Uterus (tissue), 4 donors: ENCODE results near the gene CXCR1. TPM values are rescaled to one million over a fixed set of nuclear protein-coding genes. Genes with fewer than 3 reads are reported as not detected.
A peak's percentile ranks its signal among the peaks of the same experiment; 100 is the strongest.
"Not testable (repeated sequence)": the region's sequence is repeated elsewhere in the genome, so short reads cannot be mapped to it uniquely, and the experiment has no call there.

Experiments
- DNase-seq, 2 donors: peaks; one replicate each; pipeline ENCODE4 v3.0.0-alpha.2; 2019 to 2020
- H3K27ac ChIP-seq, 2 donors: fragments of 200-600 bp; sonication (generic); 1 replicate in 1 of 2; 2 replicates in 1 of 2; pipeline ENCODE4 v1.5.1; 2016 to 2018
- H3K27me3 ChIP-seq, 2 donors: fragments of 200-600 bp; sonication (generic); one replicate each; pipeline ENCODE4 v1.5.1; 2018 to 2019; ENCODE audit warnings: control low read depth in 1 of 2
- H3K36me3 ChIP-seq, 2 donors: fragments of 200-600 bp; sonication (generic); one replicate each; pipeline ENCODE4 v1.5.1; 2019; ENCODE audit warnings: control low read depth in 1 of 2
- H3K4me1 ChIP-seq, 2 donors: fragments of 200-600 bp; sonication (generic); one replicate each; pipeline ENCODE4 v1.5.1; 2018 to 2019; ENCODE audit warnings: control low read depth in 1 of 2
- H3K4me3 ChIP-seq, 2 donors: fragments of 200-600 bp; sonication (generic); 1 replicate in 1 of 2; 2 replicates in 1 of 2; pipeline ENCODE4 v1.5.1; 2018 to 2019; ENCODE audit warnings: mild to moderate bottlenecking in 1 of 2
- H3K9me3 ChIP-seq, 2 donors: fragments of 200-600 bp; sonication (generic); one replicate each; pipeline ENCODE4 v1.5.1; 2019; ENCODE audit warnings: control low read depth in 1 of 2
- POLR2A ChIP-seq, 2 donors: fragments of 450-650 bp; IDR thresholded peaks; one replicate each; pipeline ENCODE4 v1.6.1; 2016; ENCODE audit warnings: antibody characterized with exemption in 2 of 2, mild to moderate bottlenecking in 1 of 2, moderate library complexity in 1 of 2
- intact Hi-C: fragments of 100-400 bp; cut with DNase I; formaldehyde crosslinking; loops from one replicate; pipeline ENCODE4 v1.15.1; 2023; ENCODE audit warnings: low total_unique reads
- total RNA-seq, 4 donors: library from RNA; depleted of rRNA in 3 of 4; stranded (reverse); fragments of >200 nt in 3 of 4; gene quantifications; one replicate each; pipeline versions ENCODE4 v1.1.0 to v1.2.4, GENCODE V29; 2014 to 2023
- TF ChIP-seq, protein P1 (sequence below), 4 experiments: fragments of 200-600 bp in 2 of 4; fragments of 450-650 bp in 2 of 4; sonication (generic) in 2 of 4; IDR thresholded peaks; one replicate each; pipeline ENCODE4 v1.5.1; 2016 to 2019; ENCODE audit warnings: antibody characterized with exemption in 4 of 4, mild to moderate bottlenecking in 2 of 4, moderate library complexity in 1 of 4
- donor health status: DM: yes; HTN: yes; CAD: no.

Gene CXCR1
- total RNA-seq, 4 donors from 2014 or later = 0.18 TPM; not detected in 3

DNA sequence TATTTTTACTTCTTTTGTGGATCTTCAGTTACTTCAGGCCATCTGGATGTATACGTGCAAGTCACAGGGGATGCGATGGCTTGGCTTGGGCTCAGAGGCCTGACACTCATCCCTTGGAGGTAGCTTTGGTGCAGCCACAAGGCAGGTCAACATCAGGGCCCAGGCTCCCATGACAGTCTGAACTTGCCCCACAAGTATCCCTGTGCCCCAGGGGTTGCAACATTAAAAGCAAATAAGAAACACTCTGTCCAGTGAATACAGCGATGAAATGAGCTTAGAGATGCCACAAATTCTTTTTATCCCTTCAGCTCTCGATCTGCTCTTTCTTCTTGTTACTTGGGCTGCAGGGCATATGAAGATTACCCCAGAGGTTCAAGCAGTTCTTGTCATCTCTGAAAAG, 13.0 kb upstream of the CXCR1 start:
- H3K27me3 ChIP-seq = no peaks in the 10 kb centered on the region
- TF ChIP-seq, protein P1, sequence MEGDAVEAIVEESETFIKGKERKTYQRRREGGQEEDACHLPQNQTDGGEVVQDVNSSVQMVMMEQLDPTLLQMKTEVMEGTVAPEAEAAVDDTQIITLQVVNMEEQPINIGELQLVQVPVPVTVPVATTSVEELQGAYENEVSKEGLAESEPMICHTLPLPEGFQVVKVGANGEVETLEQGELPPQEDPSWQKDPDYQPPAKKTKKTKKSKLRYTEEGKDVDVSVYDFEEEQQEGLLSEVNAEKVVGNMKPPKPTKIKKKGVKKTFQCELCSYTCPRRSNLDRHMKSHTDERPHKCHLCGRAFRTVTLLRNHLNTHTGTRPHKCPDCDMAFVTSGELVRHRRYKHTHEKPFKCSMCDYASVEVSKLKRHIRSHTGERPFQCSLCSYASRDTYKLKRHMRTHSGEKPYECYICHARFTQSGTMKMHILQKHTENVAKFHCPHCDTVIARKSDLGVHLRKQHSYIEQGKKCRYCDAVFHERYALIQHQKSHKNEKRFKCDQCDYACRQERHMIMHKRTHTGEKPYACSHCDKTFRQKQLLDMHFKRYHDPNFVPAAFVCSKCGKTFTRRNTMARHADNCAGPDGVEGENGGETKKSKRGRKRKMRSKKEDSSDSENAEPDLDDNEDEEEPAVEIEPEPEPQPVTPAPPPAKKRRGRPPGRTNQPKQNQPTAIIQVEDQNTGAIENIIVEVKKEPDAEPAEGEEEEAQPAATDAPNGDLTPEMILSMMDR (IDR thresholded peaks at IDR 0.05) = no peak
- no peak for TF ChIP-seq POLR2A (IDR thresholded peaks at IDR 0.05)
- no peaks in the 10 kb centered on the region for H3K9me3 ChIP-seq
- intact Hi-C loops = no loop called here
- no peaks in the 10 kb centered on the region for H3K4me1 ChIP-seq
- DNase-seq = no peak
- no peak overlapping the region for H3K4me3 ChIP-seq
- H3K36me3 ChIP-seq = no peaks in the 10 kb centered on the region
- H3K27ac ChIP-seq = no peak overlapping the region

DNA sequence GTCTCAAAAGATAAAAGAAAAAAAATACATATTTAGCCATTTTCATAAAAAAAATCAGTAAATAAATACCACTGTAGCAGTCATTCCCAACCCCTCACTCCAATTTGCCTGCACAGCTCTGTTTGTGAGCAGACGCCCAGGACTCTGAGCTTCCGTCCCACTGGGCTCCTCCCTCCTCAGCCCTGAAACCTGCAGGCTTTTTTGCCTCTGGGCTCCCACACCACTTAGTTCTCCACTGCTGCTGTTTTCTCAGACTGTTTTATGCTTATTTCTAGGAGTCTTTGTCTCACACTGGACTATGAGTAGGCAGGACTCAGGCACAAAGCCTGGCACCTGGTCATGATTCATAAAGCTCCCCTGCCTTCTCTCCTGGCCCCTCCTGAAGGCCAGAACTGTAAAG, 6.1 kb upstream of the CXCR1 start:
- H3K9me3 ChIP-seq = no peaks in the 10 kb centered on the region
- no peak overlapping the region for H3K4me3 ChIP-seq
- intact Hi-C loops = no loop called here
- no peaks in the 10 kb centered on the region for H3K36me3 ChIP-seq
- no peak for DNase-seq
- TF ChIP-seq, protein P1 (IDR thresholded peaks at IDR 0.05) = no peak
- TF ChIP-seq POLR2A (IDR thresholded peaks at IDR 0.05) = no peak
- no peaks in the 10 kb centered on the region for H3K4me1 ChIP-seq
- no peaks in the 10 kb centered on the region for H3K27me3 ChIP-seq
- no peak overlapping the region for H3K27ac ChIP-seq

DNA sequence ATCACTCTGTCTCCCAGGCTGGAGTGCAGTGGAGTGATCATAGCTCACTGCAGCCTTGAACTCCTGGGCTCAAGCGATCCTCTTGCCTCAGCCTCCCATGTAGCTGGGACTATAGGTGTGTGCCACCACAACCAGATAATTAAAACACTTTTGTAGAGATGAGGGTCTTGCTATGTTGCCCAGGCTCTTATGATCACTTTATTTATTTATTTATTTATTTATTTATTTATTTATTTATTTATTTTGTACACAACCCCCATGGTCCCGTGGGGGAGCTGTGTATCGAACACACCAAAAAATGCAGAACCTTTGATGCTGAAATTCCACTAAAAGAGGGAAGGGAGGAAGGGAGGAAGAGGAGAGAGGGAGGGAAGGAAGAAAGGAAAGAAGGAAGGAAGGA, 5.0 kb upstream of the CXCR1 start:
- H3K27ac ChIP-seq, H3K4me1 ChIP-seq, H3K27me3 ChIP-seq, H3K9me3 ChIP-seq, H3K4me3 ChIP-seq, H3K36me3 ChIP-seq, DNase-seq, intact Hi-C loops: not testable (repeated sequence)

DNA sequence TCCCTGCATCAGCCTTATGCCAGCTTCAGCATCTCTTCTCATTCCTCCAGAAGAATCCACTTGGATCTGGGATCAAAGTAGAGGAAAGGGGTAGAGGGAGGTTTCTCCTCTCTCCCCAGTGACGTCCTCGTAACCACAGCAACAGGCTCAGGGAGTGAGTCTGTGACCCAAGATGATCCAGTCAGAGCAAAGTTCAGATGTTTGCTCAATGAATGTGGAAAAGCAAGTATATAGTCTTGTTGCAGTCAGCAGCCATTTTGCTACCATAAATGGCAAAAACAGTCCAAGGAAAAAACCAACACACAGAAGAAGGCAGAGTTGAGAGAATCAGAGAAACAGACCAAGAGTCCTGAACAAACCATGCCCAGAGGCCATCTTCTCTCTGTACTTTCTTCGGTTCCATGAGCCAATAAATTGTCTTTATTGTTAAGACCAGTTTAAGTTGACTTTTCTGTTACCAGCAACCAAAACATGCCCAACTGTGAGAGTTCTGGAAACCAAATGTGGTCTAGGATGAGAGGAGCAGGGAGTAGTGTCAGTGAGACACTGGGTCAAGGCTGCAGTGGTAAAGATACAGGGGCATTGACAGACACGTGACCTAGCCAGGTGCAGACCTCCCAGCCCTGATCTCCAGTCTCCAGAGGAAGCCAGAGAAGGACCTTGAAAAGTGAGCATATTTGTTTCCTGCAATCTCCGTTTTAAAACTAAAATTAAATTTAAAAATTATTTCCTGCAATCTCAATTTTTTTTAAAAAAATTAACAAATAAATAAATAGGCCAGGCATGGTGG, 3.2 kb upstream of the CXCR1 start:
- no peaks in the 10 kb centered on the region for H3K27me3 ChIP-seq
- no peaks in the 10 kb centered on the region for H3K4me1 ChIP-seq
- H3K36me3 ChIP-seq = no peaks in the 10 kb centered on the region
- H3K27ac ChIP-seq = no peak overlapping the region
- TF ChIP-seq, protein P1 (IDR thresholded peaks at IDR 0.05) = no peak
- no peak for TF ChIP-seq POLR2A (IDR thresholded peaks at IDR 0.05)
- H3K9me3 ChIP-seq = no peaks in the 10 kb centered on the region
- intact Hi-C loops = no loop called here
- no peak overlapping the region for H3K4me3 ChIP-seq
- no peak for DNase-seq

DNA sequence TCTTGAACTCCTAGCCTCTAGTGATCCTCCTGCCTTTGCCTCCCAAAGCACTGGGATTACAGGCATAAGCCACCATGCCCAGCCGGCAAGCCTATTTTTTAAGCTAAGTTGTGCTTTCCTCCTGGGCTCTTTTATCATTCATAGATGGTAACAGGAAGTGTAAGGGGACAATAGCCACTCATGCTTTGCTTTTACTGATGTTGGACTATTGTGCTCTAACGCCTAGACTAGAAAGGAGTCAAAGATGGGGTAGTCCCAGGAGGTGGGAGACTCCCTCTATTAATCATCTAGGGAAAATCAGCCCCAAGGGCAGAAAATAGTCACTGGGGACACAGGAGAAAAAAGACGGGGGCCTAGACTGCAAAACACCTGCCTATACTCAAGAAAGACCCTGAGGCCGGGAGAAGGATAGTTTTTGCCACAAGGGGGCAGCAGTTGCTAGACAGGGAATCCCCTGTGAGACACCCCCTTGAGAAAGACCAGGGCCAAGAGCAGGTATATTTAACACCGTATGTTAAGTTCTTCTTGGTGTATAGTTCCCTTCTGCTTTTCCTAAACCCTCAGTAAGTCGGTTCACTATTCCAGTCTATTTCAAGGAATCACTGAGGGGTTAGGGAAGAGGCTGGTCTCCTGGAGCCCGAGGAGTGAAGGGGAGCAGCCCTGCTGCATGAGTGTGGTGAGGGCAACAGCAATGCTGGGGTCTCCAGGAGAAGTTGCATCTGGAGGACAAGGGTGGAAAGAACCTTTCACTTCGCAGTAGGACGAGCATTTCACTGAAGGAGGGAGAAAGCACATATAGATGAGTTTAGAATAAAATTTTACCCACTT, 2.1 kb upstream of the CXCR1 start:
- H3K4me3 ChIP-seq = no peak overlapping the region
- no peak for TF ChIP-seq POLR2A (IDR thresholded peaks at IDR 0.05)
- TF ChIP-seq, protein P1 (IDR thresholded peaks at IDR 0.05) = peak; percentile 41 to 55 (median 48)
- no peaks in the 10 kb centered on the region for H3K9me3 ChIP-seq
- DNase-seq = peak; percentile 39 to 56
- no peak overlapping the region for H3K27ac ChIP-seq
- no peaks in the 10 kb centered on the region for H3K27me3 ChIP-seq
- H3K36me3 ChIP-seq = no peaks in the 10 kb centered on the region
- no peaks in the 10 kb centered on the region for H3K4me1 ChIP-seq
- intact Hi-C loops = no loop called here
